WTC11 (cell line): ENCODE data around the gene HIP1. TPM values are rescaled to one million over a fixed set of nuclear protein-coding genes. Genes with fewer than 3 reads are reported as not detected.

Experiments used
- ATAC-seq: fragments of 200-7000 bp; cut with Tn5 transposase; 2 replicates; pipeline ENCODE4 v1.10.0; 2021; ENCODE audit warnings: mild to moderate bottlenecking, moderate library complexity
- CTCF ChIA-PET: fragments of 300-600 bp; sonication (Branson Sonifier 250); formaldehyde crosslinking; loops from one replicate; lab custom pipeline; 2021; ENCODE audit warnings: antibody characterized with exemption; lab: Charles Lee
- POLR2A ChIA-PET: fragments of 350-600 bp; sonication (Branson Sonifier 250); formaldehyde crosslinking; loops from one replicate; lab custom pipeline; 2021; ENCODE audit warnings: antibody characterized with exemption; lab: Charles Lee
- DNase-seq: peaks from one replicate; pipeline ENCODE4 v3.0.0; 2021; ENCODE audit warnings: low spot score
- H3K27ac Mint-ChIP-seq: 2 replicates; pipeline ENCODE4 v1.8.0; 2021; ENCODE audit warnings: mixed read lengths
- H3K27me3 Mint-ChIP-seq: 2 replicates; pipeline ENCODE4 v1.8.0; 2021; ENCODE audit warnings: low read depth, mild to moderate bottlenecking, moderate library complexity, mixed read lengths
- H3K36me3 Mint-ChIP-seq: 2 replicates; pipeline ENCODE4 v1.8.0; 2021; ENCODE audit warnings: mixed read lengths
- H3K4me1 Mint-ChIP-seq: 2 replicates; pipeline ENCODE4 v1.8.0; 2022; ENCODE audit warnings: mixed read lengths
- H3K4me3 Mint-ChIP-seq: 2 replicates; pipeline ENCODE4 v1.8.0; 2021; ENCODE audit warnings: mild to moderate bottlenecking, moderate library complexity, mixed read lengths
- H3K9me3 Mint-ChIP-seq: 2 replicates; pipeline ENCODE4 v1.8.0; 2021; ENCODE audit warnings: mixed read lengths
- EMX1 ChIP-seq: fragments of 250-450 bp; sonication (Bioruptor Pico); IDR thresholded peaks from 2 replicates; pipeline ENCODE4 v1.8.0; 2021; ENCODE audit warnings: mild to moderate bottlenecking
- ESRRA ChIP-seq: sonication (generic); formaldehyde crosslinking; IDR thresholded peaks from 2 replicates; pipeline ENCODE4 v1.8.1; 2022; ENCODE audit warnings: mild to moderate bottlenecking, missing genetic modification reagents, borderline replicate concordance
- NR1H2 ChIP-seq: sonication (generic); formaldehyde crosslinking; IDR thresholded peaks from 2 replicates; pipeline ENCODE4 v1.9.0; 2021; ENCODE audit warnings: mild to moderate bottlenecking, moderate library complexity, missing genetic modification reagents
- PRRX2 ChIP-seq: fragments of 250-450 bp; sonication (Bioruptor Pico); IDR thresholded peaks from 2 replicates; pipeline ENCODE4 v1.8.0; 2021; ENCODE audit warnings: mild to moderate bottlenecking
- ZNF416 ChIP-seq: fragments of 250-450 bp; sonication (Bioruptor Pico); IDR thresholded peaks from 2 replicates; pipeline ENCODE4 v1.9.0; 2021; ENCODE audit warnings: mild to moderate bottlenecking, inconsistent platforms
- total RNA-seq: library from RNA; stranded (reverse); gene quantifications from 3 replicates; pipeline ENCODE4 v1.2.3, GENCODE V29; 2021
- TF ChIP-seq, protein P1 (sequence below): fragments of 200-600 bp; IDR thresholded peaks from 2 replicates; pipeline ENCODE4 v1.8.0; 2022; ENCODE audit warnings: antibody characterized with exemption
- TF ChIP-seq, protein P2 (sequence below): fragments of 250-450 bp; sonication (Bioruptor Pico); IDR thresholded peaks from 2 replicates; pipeline ENCODE4 v1.9.0; 2021; ENCODE audit warnings: mild to moderate bottlenecking, borderline replicate concordance
- TF ChIP-seq, protein P3 (sequence below): sonication (generic); formaldehyde crosslinking; IDR thresholded peaks from 2 replicates; pipeline ENCODE4 v1.8.1; 2022; ENCODE audit warnings: low read depth, missing genetic modification reagents, borderline replicate concordance
- TF ChIP-seq, protein P4 (sequence below): fragments of 250-450 bp; sonication (Bioruptor Pico); IDR thresholded peaks from 2 replicates; pipeline ENCODE4 v1.9.0; 2021; ENCODE audit warnings: moderate library complexity, mild to moderate bottlenecking, inconsistent platforms, borderline replicate concordance
- TF ChIP-seq, protein P5 (sequence below): sonication (generic); formaldehyde crosslinking; IDR thresholded peaks from 2 replicates; pipeline ENCODE4 v1.8.1; 2022; ENCODE audit warnings: low read depth, mild to moderate bottlenecking, moderate library complexity, missing genetic modification reagents, borderline replicate concordance
- TF ChIP-seq, protein P6 (sequence below): fragments of 250-450 bp; sonication (Bioruptor Pico); IDR thresholded peaks from 2 replicates; pipeline ENCODE4 v1.9.0; 2021; ENCODE audit warnings: mild to moderate bottlenecking

The HIP1 gene
- total RNA-seq, 1 experiment from 2014 or later: 75.8 TPM

DNA sequence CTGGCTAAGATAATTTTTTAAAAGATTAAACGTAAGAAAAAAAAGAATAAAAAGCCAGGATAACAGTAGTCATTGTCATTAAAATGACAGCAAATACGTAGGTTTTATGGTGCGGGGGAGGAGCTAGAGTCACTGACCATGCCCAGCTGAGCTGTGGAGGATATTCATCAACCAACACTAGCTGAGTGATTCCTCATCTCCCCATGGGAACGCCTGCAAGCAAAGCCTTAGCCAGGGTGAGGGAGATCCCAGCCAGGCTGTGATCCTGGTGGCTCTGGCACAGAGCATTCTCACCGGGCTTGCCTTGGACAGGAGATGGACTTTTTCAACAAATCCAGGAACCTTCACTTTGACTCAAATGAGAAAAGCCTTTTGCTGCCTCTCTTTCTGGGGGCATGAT is 94.2 kb downstream of the HIP1 start:
- CTCF ChIA-PET: interaction anchor here (0.5 to 1.9 kb wide), 2 partner anchors 112 to 114 kb away, joined by 4 to 7 read pairs; no protein-coding TSS in a partner anchor

DNA sequence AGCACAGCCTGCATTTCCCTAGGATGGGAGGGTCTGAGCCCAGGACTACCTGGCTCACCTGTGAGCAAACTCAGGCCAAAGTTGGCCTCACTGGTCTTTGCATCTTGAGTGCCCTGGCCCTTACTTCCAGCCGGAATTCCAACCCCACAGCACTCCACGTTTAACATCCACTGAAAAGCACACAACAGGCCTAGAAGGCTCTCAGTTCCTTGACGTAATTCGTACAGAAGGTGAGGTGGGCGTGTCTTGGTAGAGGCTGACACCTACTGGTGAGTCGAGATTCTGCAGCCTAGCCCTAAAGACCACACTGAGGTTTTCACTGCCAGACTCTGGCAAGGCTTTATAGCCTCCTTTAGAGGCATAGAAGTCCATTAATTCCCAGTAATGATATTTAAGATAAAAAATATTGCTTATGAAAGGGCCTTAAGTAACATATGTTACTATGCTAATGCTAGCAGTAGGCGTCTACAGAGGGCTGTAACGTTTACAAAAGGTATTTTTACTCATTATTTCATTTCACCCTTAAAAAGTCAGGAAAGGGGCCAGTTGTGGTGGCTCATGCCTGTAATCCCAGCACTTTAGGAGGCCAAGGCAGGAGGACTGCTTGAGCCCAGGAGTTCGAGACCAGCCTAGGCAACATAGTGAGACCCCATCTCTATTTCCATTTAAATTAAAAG is 95.8 kb downstream of the HIP1 start:
- Mint-ChIP-seq H3K27me3 (no peaks in the 10 kb centered on the region), H3K4me3 (no peak overlapping the region), H3K36me3 (no peaks in the 10 kb centered on the region), H3K9me3 (peaks cover 6% of the 10 kb centered on the region), H3K27ac (peak overlapping the region; percentile 63), H3K4me1 (peaks cover 28% of the 10 kb centered on the region)
- POLR2A ChIA-PET: no interaction called here
- CTCF ChIA-PET: no interaction called here
- TF ChIP-seq, protein P1, sequence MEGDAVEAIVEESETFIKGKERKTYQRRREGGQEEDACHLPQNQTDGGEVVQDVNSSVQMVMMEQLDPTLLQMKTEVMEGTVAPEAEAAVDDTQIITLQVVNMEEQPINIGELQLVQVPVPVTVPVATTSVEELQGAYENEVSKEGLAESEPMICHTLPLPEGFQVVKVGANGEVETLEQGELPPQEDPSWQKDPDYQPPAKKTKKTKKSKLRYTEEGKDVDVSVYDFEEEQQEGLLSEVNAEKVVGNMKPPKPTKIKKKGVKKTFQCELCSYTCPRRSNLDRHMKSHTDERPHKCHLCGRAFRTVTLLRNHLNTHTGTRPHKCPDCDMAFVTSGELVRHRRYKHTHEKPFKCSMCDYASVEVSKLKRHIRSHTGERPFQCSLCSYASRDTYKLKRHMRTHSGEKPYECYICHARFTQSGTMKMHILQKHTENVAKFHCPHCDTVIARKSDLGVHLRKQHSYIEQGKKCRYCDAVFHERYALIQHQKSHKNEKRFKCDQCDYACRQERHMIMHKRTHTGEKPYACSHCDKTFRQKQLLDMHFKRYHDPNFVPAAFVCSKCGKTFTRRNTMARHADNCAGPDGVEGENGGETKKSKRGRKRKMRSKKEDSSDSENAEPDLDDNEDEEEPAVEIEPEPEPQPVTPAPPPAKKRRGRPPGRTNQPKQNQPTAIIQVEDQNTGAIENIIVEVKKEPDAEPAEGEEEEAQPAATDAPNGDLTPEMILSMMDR: peak; percentile 83
- TF ChIP-seq, protein P2, sequence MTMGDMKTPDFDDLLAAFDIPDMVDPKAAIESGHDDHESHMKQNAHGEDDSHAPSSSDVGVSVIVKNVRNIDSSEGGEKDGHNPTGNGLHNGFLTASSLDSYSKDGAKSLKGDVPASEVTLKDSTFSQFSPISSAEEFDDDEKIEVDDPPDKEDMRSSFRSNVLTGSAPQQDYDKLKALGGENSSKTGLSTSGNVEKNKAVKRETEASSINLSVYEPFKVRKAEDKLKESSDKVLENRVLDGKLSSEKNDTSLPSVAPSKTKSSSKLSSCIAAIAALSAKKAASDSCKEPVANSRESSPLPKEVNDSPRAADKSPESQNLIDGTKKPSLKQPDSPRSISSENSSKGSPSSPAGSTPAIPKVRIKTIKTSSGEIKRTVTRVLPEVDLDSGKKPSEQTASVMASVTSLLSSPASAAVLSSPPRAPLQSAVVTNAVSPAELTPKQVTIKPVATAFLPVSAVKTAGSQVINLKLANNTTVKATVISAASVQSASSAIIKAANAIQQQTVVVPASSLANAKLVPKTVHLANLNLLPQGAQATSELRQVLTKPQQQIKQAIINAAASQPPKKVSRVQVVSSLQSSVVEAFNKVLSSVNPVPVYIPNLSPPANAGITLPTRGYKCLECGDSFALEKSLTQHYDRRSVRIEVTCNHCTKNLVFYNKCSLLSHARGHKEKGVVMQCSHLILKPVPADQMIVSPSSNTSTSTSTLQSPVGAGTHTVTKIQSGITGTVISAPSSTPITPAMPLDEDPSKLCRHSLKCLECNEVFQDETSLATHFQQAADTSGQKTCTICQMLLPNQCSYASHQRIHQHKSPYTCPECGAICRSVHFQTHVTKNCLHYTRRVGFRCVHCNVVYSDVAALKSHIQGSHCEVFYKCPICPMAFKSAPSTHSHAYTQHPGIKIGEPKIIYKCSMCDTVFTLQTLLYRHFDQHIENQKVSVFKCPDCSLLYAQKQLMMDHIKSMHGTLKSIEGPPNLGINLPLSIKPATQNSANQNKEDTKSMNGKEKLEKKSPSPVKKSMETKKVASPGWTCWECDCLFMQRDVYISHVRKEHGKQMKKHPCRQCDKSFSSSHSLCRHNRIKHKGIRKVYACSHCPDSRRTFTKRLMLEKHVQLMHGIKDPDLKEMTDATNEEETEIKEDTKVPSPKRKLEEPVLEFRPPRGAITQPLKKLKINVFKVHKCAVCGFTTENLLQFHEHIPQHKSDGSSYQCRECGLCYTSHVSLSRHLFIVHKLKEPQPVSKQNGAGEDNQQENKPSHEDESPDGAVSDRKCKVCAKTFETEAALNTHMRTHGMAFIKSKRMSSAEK (CRISPR knock-in tag): no peak
- ATAC-seq (peak; percentile 42), DNase-seq (peak; percentile 81)

More for the DNA sequence above, 94.2 kb downstream of the HIP1 start:
- Mint-ChIP-seq H3K27me3 (no peaks in the 10 kb centered on the region), H3K9me3 (peaks cover 11% of the 10 kb centered on the region), H3K36me3 (no peaks in the 10 kb centered on the region), H3K4me3 (no peak overlapping the region), H3K4me1 (peaks cover 26% of the 10 kb centered on the region), H3K27ac (peak overlapping the region; percentile 36; the same call in 1 of the 2 replicates)
- TF ChIP-seq PRRX2 (CRISPR knock-in tag): no peak
- TF ChIP-seq, protein P3, sequence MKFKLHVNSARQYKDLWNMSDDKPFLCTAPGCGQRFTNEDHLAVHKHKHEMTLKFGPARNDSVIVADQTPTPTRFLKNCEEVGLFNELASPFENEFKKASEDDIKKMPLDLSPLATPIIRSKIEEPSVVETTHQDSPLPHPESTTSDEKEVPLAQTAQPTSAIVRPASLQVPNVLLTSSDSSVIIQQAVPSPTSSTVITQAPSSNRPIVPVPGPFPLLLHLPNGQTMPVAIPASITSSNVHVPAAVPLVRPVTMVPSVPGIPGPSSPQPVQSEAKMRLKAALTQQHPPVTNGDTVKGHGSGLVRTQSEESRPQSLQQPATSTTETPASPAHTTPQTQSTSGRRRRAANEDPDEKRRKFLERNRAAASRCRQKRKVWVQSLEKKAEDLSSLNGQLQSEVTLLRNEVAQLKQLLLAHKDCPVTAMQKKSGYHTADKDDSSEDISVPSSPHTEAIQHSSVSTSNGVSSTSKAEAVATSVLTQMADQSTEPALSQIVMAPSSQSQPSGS: no peak
- no peak for TF ChIP-seq EMX1 (CRISPR knock-in tag)
- TF ChIP-seq, protein P4, sequence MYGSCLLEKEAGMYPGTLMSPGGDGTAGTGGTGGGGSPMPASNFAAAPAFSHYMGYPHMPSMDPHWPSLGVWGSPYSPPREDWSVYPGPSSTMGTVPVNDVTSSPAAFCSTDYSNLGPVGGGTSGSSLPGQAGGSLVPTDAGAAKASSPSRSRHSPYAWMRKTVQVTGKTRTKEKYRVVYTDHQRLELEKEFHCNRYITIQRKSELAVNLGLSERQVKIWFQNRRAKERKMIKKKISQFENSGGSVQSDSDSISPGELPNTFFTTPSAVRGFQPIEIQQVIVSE (CRISPR knock-in tag): no peak
- no peak for TF ChIP-seq ESRRA (CRISPR knock-in tag)
- TF ChIP-seq NR1H2 (CRISPR knock-in tag): no peak
- TF ChIP-seq ZNF416: no peak
- TF ChIP-seq, protein P5, sequence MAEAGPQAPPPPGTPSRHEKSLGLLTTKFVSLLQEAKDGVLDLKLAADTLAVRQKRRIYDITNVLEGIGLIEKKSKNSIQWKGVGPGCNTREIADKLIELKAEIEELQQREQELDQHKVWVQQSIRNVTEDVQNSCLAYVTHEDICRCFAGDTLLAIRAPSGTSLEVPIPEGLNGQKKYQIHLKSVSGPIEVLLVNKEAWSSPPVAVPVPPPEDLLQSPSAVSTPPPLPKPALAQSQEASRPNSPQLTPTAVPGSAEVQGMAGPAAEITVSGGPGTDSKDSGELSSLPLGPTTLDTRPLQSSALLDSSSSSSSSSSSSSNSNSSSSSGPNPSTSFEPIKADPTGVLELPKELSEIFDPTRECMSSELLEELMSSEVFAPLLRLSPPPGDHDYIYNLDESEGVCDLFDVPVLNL: no peak
- TF ChIP-seq, protein P6, sequence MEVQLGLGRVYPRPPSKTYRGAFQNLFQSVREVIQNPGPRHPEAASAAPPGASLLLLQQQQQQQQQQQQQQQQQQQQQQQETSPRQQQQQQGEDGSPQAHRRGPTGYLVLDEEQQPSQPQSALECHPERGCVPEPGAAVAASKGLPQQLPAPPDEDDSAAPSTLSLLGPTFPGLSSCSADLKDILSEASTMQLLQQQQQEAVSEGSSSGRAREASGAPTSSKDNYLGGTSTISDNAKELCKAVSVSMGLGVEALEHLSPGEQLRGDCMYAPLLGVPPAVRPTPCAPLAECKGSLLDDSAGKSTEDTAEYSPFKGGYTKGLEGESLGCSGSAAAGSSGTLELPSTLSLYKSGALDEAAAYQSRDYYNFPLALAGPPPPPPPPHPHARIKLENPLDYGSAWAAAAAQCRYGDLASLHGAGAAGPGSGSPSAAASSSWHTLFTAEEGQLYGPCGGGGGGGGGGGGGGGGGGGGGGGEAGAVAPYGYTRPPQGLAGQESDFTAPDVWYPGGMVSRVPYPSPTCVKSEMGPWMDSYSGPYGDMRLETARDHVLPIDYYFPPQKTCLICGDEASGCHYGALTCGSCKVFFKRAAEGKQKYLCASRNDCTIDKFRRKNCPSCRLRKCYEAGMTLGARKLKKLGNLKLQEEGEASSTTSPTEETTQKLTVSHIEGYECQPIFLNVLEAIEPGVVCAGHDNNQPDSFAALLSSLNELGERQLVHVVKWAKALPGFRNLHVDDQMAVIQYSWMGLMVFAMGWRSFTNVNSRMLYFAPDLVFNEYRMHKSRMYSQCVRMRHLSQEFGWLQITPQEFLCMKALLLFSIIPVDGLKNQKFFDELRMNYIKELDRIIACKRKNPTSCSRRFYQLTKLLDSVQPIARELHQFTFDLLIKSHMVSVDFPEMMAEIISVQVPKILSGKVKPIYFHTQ (CRISPR knock-in tag): no peak
- POLR2A ChIA-PET: interaction anchor here (0.7 kb wide), 1 partner anchor 600 kb away, joined by 3 read pairs; no protein-coding TSS in a partner anchor
- ATAC-seq (no peak), DNase-seq (no peak)
